NT2/D1 (cell line): ENCODE results near the gene GALNT16.
"Not testable (repeated sequence)": the region's sequence is repeated elsewhere in the genome, so short reads cannot be mapped to it uniquely, and the experiment has no call there.

ENCODE experiments used
- DNase-seq: peaks from one replicate; pipeline ENCODE4 v3.0.0-alpha.2; 2011; ENCODE audit warnings: low read depth, low spot score
- H3K27me3 ChIP-seq: 2 replicates; pipeline ENCODE4 v1.6.0; 2011; ENCODE audit warnings: mild to moderate bottlenecking; ENCODE audit not compliant: insufficient read length, insufficient read depth
- H3K36me3 ChIP-seq: 2 replicates; pipeline ENCODE4 v1.6.1; 2011; ENCODE audit warnings: mild to moderate bottlenecking, low read length, mixed read lengths; ENCODE audit not compliant: insufficient read depth, insufficient read length
- H3K4me1 ChIP-seq: 2 replicates; pipeline ENCODE4 v1.5.1; 2011; ENCODE audit not compliant: insufficient read depth, insufficient read length
- H3K4me3 ChIP-seq: 2 replicates; pipeline ENCODE4 v1.5.1; 2011; ENCODE audit warnings: low read depth; ENCODE audit not compliant: insufficient read length
- H3K9ac ChIP-seq: 2 replicates; pipeline ENCODE4 v1.6.0; 2011; ENCODE audit warnings: low read depth; ENCODE audit not compliant: insufficient read length
- H3K9me3 ChIP-seq: 2 replicates; pipeline ENCODE4 v1.5.1; 2011; ENCODE audit warnings: mild to moderate bottlenecking, low read length; ENCODE audit not compliant: insufficient read depth
- SUZ12 ChIP-seq: IDR thresholded peaks from 2 replicates; pipeline ENCODE4 v1.6.1; 2011; ENCODE audit not compliant: insufficient read length, insufficient read depth; ENCODE audit errors: extremely low read depth
- YY1 ChIP-seq: IDR thresholded peaks from 2 replicates; pipeline ENCODE4 v1.6.1; 2011; ENCODE audit not compliant: insufficient read length, insufficient read depth
- ZNF274 ChIP-seq: IDR thresholded peaks from 2 replicates; pipeline ENCODE4 v1.6.1; 2011; ENCODE audit warnings: mild to moderate bottlenecking, low read depth, low read length

The GALNT16 gene

GRCh38 chr14:69378274-69378673, 118.3 kb downstream of the GALNT16 start:
- TF ChIP-seq YY1 (no peak), ZNF274 (no peak), SUZ12 (no peak)
- H3K36me3 ChIP-seq = peaks cover 64% of the 10 kb centered on the region
- H3K4me3 ChIP-seq = no peak overlapping the region
- no peaks in the 10 kb centered on the region for H3K27me3 ChIP-seq
- no peaks in the 10 kb centered on the region for H3K4me1 ChIP-seq
- H3K9me3 ChIP-seq = no peaks in the 10 kb centered on the region
- H3K9ac ChIP-seq = no peak overlapping the region
- no peak for DNase-seq

GRCh38 chr14:69387311-69387710, 127.4 kb downstream of the GALNT16 start:
- TF ChIP-seq SUZ12 (no peak), YY1 (no peak), ZNF274 (no peak)
- peaks cover 80% of the 10 kb centered on the region for H3K36me3 ChIP-seq

DNA sequence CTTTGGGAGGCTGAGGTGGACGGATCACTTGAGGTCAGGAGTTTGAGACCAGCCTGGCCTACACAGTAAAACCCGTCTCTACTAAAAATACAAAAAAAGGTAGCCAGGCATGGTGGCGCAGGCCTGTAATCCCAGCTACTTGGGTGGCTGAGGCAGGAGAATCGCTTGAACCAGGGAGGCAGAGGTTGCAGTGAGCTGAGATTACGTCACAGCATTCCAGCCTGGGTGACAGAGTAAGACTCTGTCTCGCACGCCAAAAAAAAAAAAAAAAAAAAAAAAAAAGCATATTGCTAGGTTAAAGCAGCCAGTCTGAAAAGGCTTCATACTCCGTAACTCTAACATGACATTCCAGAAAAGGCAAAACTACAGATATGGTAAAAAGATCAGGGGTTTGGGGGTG, 131.4 kb downstream of the GALNT16 start:
- not testable (repeated sequence) for H3K4me1 ChIP-seq, H3K4me3 ChIP-seq, H3K27me3 ChIP-seq, H3K9me3 ChIP-seq, H3K9ac ChIP-seq, DNase-seq
- H3K36me3 ChIP-seq = peaks cover 86% of the 10 kb centered on the region

More at GRCh38 chr14:69387311-69387710, 127.4 kb downstream of the GALNT16 start:
- Histone ChIP-seq H3K9me3 (no peaks in the 10 kb centered on the region), H3K9ac (no peak overlapping the region), H3K4me1 (no peaks in the 10 kb centered on the region), H3K27me3 (no peaks in the 10 kb centered on the region), H3K4me3 (no peak overlapping the region)
- no peak for DNase-seq

GRCh38 chr14:69392481-69392880, 132.5 kb downstream of the GALNT16 start:
- Histone ChIP-seq H3K27me3 (no peaks in the 10 kb centered on the region), H3K4me3 (no peak overlapping the region), H3K4me1 (no peaks in the 10 kb centered on the region), H3K9ac (no peak overlapping the region), H3K9me3 (no peaks in the 10 kb centered on the region), H3K36me3 (peaks cover 84% of the 10 kb centered on the region)
- TF ChIP-seq YY1 = no peak
- no peak for TF ChIP-seq ZNF274
- TF ChIP-seq SUZ12 = no peak
- DNase-seq = no peak

DNA sequence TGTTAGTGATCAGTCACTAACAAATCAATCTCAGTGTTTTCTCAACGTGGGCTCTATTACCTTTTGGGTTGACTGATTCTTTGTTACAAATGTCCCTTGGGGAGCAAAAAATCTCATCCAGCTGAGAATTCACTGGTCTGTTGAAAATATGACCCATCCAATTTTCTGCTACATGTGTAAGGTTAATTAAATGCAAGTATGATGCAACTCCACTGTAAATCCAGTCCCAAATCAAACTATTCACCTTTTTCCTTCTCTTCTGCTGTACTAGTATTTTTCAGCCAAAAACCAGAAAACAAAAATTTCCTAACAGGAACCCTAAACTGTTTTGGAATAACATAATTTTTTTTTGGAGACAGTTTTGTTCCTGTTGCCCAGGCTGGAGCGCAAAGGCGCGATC, 136.0 kb downstream of the GALNT16 start:
- Histone ChIP-seq H3K9ac (peak overlapping the region; percentile 32), H3K4me1 (no peaks in the 10 kb centered on the region), H3K27me3 (no peaks in the 10 kb centered on the region), H3K36me3 (peaks cover 63% of the 10 kb centered on the region), H3K9me3 (no peaks in the 10 kb centered on the region), H3K4me3 (no peak overlapping the region)
- TF ChIP-seq ZNF274 = no peak
- no peak for TF ChIP-seq SUZ12
- TF ChIP-seq YY1 = no peak
- DNase-seq = no peak

DNA sequence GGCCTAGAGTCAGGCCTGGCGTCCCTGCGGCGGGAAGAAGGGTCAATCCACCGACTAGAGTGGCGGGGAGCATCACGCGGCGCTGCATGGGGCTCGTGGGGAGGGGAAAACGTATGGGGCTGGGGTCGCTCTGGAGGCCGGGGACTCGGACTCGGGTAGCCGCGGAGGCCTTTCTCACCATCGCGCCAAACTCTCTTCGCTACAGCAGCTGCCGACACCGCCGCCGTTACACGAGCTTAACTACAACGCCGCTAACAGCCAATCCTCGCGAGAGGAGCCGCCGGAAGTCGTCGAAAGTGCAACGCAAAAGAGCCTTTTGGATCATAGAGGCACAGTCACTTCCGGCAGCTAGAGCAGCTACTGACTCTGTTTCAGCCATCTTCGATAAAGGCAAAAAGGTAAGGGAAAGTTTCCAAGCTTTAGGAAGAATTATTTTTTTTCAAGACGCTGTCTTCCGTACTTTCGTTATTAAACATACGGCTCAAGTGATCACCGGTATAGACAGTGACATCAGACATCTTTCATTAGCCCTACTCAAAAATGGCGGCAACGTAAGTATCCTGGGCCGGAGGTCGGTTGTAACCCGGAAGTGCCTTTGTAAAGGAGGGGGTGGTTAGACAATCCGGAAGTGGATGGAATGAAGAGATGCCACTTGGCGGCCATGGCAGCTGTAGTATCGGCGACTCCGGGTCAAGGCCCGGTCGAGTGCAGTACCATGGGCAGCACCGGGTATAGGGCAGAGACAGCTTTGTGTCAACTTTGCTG, 138.3 kb downstream of the GALNT16 start, which contains the start of the genes ERH and SLC39A9:
TSS of gene ERH (minus strand) at position 247 of the 765 bp plus-strand sequence. CDS start at position 181, 66 bp downstream.
TSS of gene SLC39A9 (plus strand) at position 640 of the 765 bp plus-strand sequence. CDS start 678 bp downstream, outside the sequence.
- peak within 1 kb of the TSS; percentile 93 for H3K4me3 ChIP-seq
- H3K9me3 ChIP-seq = no peaks in the 10 kb centered on the region
- no peaks in the 10 kb centered on the region for H3K4me1 ChIP-seq
- H3K36me3 ChIP-seq = peaks cover 40% of the 10 kb centered on the region
- DNase-seq = peak; percentile 83
- TF ChIP-seq ZNF274 = no peak
- peak; percentile 88 for TF ChIP-seq YY1
- H3K9ac ChIP-seq = peak within 1 kb of the TSS; percentile 95
- H3K27me3 ChIP-seq = no peaks in the 10 kb centered on the region

DNA sequence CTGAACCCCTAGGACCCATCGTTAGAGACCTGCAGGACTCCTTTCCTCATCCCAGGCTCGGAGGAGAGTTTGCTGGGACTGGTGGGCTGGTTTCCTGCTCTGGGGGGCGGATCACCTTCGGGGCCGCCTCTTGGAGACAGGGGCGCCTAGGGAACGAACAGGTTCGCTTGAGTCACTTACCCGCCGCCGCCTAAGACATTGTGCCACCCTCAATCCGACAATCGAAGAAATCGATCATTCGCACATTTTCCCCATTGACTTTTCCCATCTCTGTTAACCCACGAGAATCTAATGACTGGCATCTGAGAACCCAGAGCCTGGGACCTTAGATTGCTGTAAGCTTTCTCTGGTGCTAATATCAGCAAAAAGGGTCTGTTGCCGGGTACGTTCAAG, 138.9 kb downstream of the GALNT16 start:
- no peak for DNase-seq
- no peak for TF ChIP-seq ZNF274
- no peak for TF ChIP-seq SUZ12
- TF ChIP-seq YY1 = no peak
- Histone ChIP-seq H3K9me3 (no peaks in the 10 kb centered on the region), H3K4me1 (no peaks in the 10 kb centered on the region), H3K27me3 (no peaks in the 10 kb centered on the region), H3K9ac (peak overlapping the region; percentile 95), H3K4me3 (peak overlapping the region; percentile 93), H3K36me3 (peaks cover 35% of the 10 kb centered on the region)
